SH-SY5Y (cell line): ENCODE data around the gene UBE2D4.

Experiments used
- GATA2 ChIP-seq: IDR thresholded peaks from 2 replicates; pipeline ENCODE4 v1.6.1; 2011; ENCODE audit warnings: mild to moderate bottlenecking, low read depth, low read length
- GATA3 ChIP-seq: IDR thresholded peaks from 2 replicates; pipeline ENCODE4 v1.6.1; 2011; ENCODE audit warnings: low read depth, mild to moderate bottlenecking, low read length, moderate library complexity

DNA sequence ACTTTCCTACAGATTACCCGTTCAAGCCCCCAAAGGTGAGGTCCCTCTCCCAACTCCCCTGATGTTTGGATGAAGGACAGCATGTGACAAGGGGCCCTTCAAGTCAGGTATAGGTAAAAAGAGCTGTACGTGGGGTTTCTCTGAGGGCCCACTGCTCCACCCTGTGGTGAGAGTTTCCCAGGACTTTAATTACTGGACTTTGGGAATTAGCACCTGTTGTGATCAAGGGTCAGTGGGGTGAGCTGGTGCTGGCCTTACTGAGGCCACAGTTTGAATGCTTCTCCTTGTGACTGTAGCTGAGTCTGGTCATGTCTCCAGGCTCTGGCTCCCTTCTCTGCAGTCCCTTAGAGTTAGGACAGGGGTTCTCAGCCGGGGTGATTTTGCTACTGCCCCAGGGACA, 16.8 kb downstream of the UBE2D4 start:
- TF ChIP-seq GATA2 (no peak), GATA3 (no peak)
